CD14-positive monocyte (primary cell): Measurements from ENCODE around the gene MAP3K7CL. TPM values are rescaled to one million over a fixed set of nuclear protein-coding genes. Genes with fewer than 3 reads are reported as not detected.

Experiments
- DNase-seq, 3 donors: peaks; one replicate each; pipeline ENCODE4 v3.0.0-alpha.2; 2011 to 2022
- H2AFZ ChIP-seq: 2 replicates; pipeline ENCODE4 v1.6.0; 2012; ENCODE audit warnings: mild to moderate bottlenecking, low read depth, low read length, inconsistent platforms; ENCODE audit not compliant: insufficient read depth, poor library complexity, severe bottlenecking
- H3K27ac ChIP-seq, 2 donors: 1 replicate in 1 of 2; 2 replicates in 1 of 2; pipeline ENCODE4 v1.5.1; 2012 to 2013; ENCODE audit warnings: low read length in 2 of 2, control low read depth in 1 of 2, inconsistent platforms in 1 of 2, low read depth in 1 of 2, mild to moderate bottlenecking in 1 of 2
- H3K27me3 ChIP-seq, 2 donors: one replicate each; pipeline versions ENCODE4 v1.6.0 to v1.6.1; 2011 to 2013; ENCODE audit warnings: low read length in 2 of 2; ENCODE audit not compliant: control insufficient read depth in 2 of 2, insufficient read depth in 2 of 2
- H3K36me3 ChIP-seq, 2 donors: replicated peaks in 1 of 2; 1 replicate in 1 of 2; 2 replicates in 1 of 2; pipeline versions ENCODE4 v1.5.1 to v1.6.1; 2012 to 2013; ENCODE audit warnings: low read length in 2 of 2, control low read depth in 1 of 2, inconsistent platforms in 1 of 2, mild to moderate bottlenecking in 1 of 2; ENCODE audit not compliant: insufficient read depth in 2 of 2, control insufficient read depth in 1 of 2
- H3K4me1 ChIP-seq, 2 donors: 1 replicate in 1 of 2; 2 replicates in 1 of 2; pipeline versions ENCODE4 v1.5.1 to v1.6.1; 2012 to 2013; ENCODE audit warnings: low read length in 2 of 2, control low read depth in 1 of 2, inconsistent platforms in 1 of 2, mild to moderate bottlenecking in 1 of 2, moderate library complexity in 1 of 2; ENCODE audit not compliant: insufficient read depth in 2 of 2, control insufficient read depth in 1 of 2
- H3K4me2 ChIP-seq: replicated peaks from 2 replicates; pipeline ENCODE3; 2012; ENCODE audit warnings: low read length, moderate library complexity, mild to moderate bottlenecking; ENCODE audit not compliant: poor library complexity, severe bottlenecking; ENCODE audit errors: extremely low read depth
- H3K4me3 ChIP-seq, 3 experiments: fragments of 200-600 bp in 1 of 3; sonication (generic) in 1 of 3; replicated peaks in 1 of 3; 1 replicate in 2 of 3; 2 replicates in 1 of 3; pipeline ENCODE4 v1.5.1; 2011 to 2013; ENCODE audit warnings: low read length in 3 of 3, mild to moderate bottlenecking in 3 of 3, control low read depth in 2 of 3, low read depth in 2 of 3, inconsistent platforms in 1 of 3, moderate library complexity in 1 of 3
- H3K79me2 ChIP-seq: 2 replicates; pipeline ENCODE4 v1.6.0; 2012; ENCODE audit warnings: mild to moderate bottlenecking, control low read depth, inconsistent platforms, low read length, moderate library complexity; ENCODE audit not compliant: insufficient read depth
- H3K9ac ChIP-seq: 2 replicates; pipeline ENCODE4 v1.6.0; 2017; ENCODE audit warnings: low read length, mild to moderate bottlenecking; ENCODE audit not compliant: insufficient read depth, poor library complexity, severe bottlenecking
- H3K9me3 ChIP-seq, 2 donors: replicated peaks in 1 of 2; 1 replicate in 1 of 2; 2 replicates in 1 of 2; pipeline versions ENCODE4 v1.5.1 to v1.6.1; 2012 to 2013; ENCODE audit warnings: low read length in 2 of 2, control low read depth in 1 of 2; ENCODE audit not compliant: control insufficient read depth in 1 of 2, insufficient read depth in 1 of 2
- H4K20me1 ChIP-seq: 2 replicates; pipeline ENCODE4 v1.6.0; 2012; ENCODE audit warnings: mild to moderate bottlenecking, low read length, control low read depth, moderate library complexity; ENCODE audit not compliant: insufficient read depth
- H3K27ac Mint-ChIP-seq, 7 donors: one replicate each; pipeline ENCODE4 v1.8.0; 2020; ENCODE audit warnings: mild to moderate bottlenecking in 7 of 7, mixed read lengths in 7 of 7, moderate library complexity in 6 of 7, inconsistent platforms in 2 of 7
- H3K27me3 Mint-ChIP-seq, 3 donors: one replicate each; pipeline ENCODE4 v1.8.0; 2021 to 2022; ENCODE audit warnings: low read depth in 3 of 3, mild to moderate bottlenecking in 3 of 3, mixed read lengths in 3 of 3, moderate library complexity in 3 of 3, inconsistent platforms in 1 of 3
- H3K36me3 Mint-ChIP-seq, 2 donors: one replicate each; pipeline ENCODE4 v1.8.0; 2020; ENCODE audit warnings: mixed read lengths in 2 of 2, inconsistent platforms in 1 of 2, mild to moderate bottlenecking in 1 of 2
- H3K4me1 Mint-ChIP-seq: one replicate; pipeline ENCODE4 v1.8.0; 2020; ENCODE audit warnings: mild to moderate bottlenecking, mixed read lengths
- H3K4me3 Mint-ChIP-seq, 2 donors: one replicate each; pipeline ENCODE4 v1.8.0; 2020; ENCODE audit warnings: mild to moderate bottlenecking in 2 of 2, mixed read lengths in 2 of 2, moderate library complexity in 1 of 2
- H3K9me3 Mint-ChIP-seq, 7 donors: one replicate each; pipeline ENCODE4 v1.8.0; 2020 to 2022; ENCODE audit warnings: mixed read lengths in 7 of 7, mild to moderate bottlenecking in 6 of 7, moderate library complexity in 6 of 7, inconsistent platforms in 2 of 7
- CTCF ChIP-seq: fragments of 200-600 bp; IDR thresholded peaks from one replicate; pipeline ENCODE4 v1.8.0; 2022; ENCODE audit warnings: antibody characterized with exemption, mild to moderate bottlenecking
- WGBS: methylation state at CpG from one replicate; pipeline ENCODE4 v1.1.5; 2013; ENCODE audit warnings: missing lambda C conversion rate; ENCODE audit not compliant: insufficient coverage; 5-methylcytosine and 5-hydroxymethylcytosine counted together
- intact Hi-C, 2 donors: fragments of 100-400 bp; cut with micrococcal nuclease; formaldehyde crosslinking; loops; one replicate each; pipeline versions ENCODE4 v1.15.0 to v1.15.1; 2023
- polyA plus RNA-seq, 3 donors: library from polyadenylated mRNA; depleted of rRNA in 1 of 3; unstranded in 2 of 3; stranded (reverse) in 1 of 3; fragments of 300-500 nt in 2 of 3; fragments of >200 nt in 1 of 3; fragmentation: Illumina TruSeq in 2 of 3; gene quantifications; 1 replicate in 2 of 3; 2 replicates in 1 of 3; pipeline ENCODE4 v1.2.3, GENCODE V29; 2012 to 2021

MAP3K7CL gene
- polyA plus RNA-seq, 3 donors: 14.6 to 15.8 (median 15.7) TPM

- Mint-ChIP-seq H3K4me1 (peaks cover 46% of the 10 kb centered on the region), H3K9me3 (peaks cover 0 to 2% (median 0%) of the 10 kb centered on the region in 7 donors), H3K27me3 (peaks cover 0 to 2% (median 1%) of the 10 kb centered on the region in 3 donors), H3K4me3 (no peak overlapping the region), H3K36me3 (peaks cover 3 to 19% of the 10 kb centered on the region in 2 donors), H3K27ac (no peak overlapping the region)
- H3K4me1 ChIP-seq: peaks cover 27 to 40% of the 10 kb centered on the region in 2 donors
- no peak overlapping the region for H3K9ac ChIP-seq
- no peak overlapping the region for H3K4me2 ChIP-seq
- no peaks in the 10 kb centered on the region for H3K36me3 ChIP-seq
- H3K27ac ChIP-seq: no peak overlapping the region
- no peaks in the 10 kb centered on the region for H3K27me3 ChIP-seq
- no peaks in the 10 kb centered on the region for H3K9me3 ChIP-seq
- intact Hi-C loops: no loop called here
- no peak overlapping the region for H3K4me3 ChIP-seq
- no peak for DNase-seq
- TF ChIP-seq CTCF: no peak
- H2AFZ ChIP-seq: no peak overlapping the region
- H3K79me2 ChIP-seq: no peaks in the 10 kb centered on the region
- WGBS: 100% methylated on average over 1 of the region's 1 CpG
- H4K20me1 ChIP-seq: no peaks in the 10 kb centered on the region
These were observed 47.4 kb downstream of the MAP3K7CL start for GRCh38 chr21:29177800-29178199.

- Histone ChIP-seq H2AFZ (no peak overlapping the region), H3K9ac (no peak overlapping the region), H3K36me3 (no peaks in the 10 kb centered on the region), H4K20me1 (no peaks in the 10 kb centered on the region), H3K27ac (no peak overlapping the region), H3K79me2 (no peaks in the 10 kb centered on the region), H3K9me3 (no peaks in the 10 kb centered on the region), H3K4me3 (no peak overlapping the region), H3K4me1 (peaks cover 35 to 45% of the 10 kb centered on the region in 2 donors), H3K4me2 (no peak overlapping the region), H3K27me3 (no peaks in the 10 kb centered on the region)
- no peak for DNase-seq
- Mint-ChIP-seq H3K4me1 (peaks cover 50% of the 10 kb centered on the region), H3K27ac (peak overlapping the region in 2 of 7 donors; percentile 68 to 71), H3K4me3 (no peak overlapping the region), H3K27me3 (peaks cover 0 to 2% (median 1%) of the 10 kb centered on the region in 3 donors), H3K9me3 (peaks cover 0 to 7% (median 2%) of the 10 kb centered on the region in 7 donors), H3K36me3 (peaks cover 10 to 24% of the 10 kb centered on the region in 2 donors)
- WGBS: 99% methylated on average over 6 of the region's 7 CpGs
- intact Hi-C loops: no loop called here
- TF ChIP-seq CTCF: no peak
These were observed 48.5 kb downstream of the MAP3K7CL start for GRCh38 chr21:29178926-29179325.
